ENCODE measurements around the gene PEX1. TPM values are rescaled to one million over a fixed set of nuclear protein-coding genes. Genes with fewer than 3 reads are reported as not detected.
"Not testable (repeated sequence)": the region's sequence is repeated elsewhere in the genome, so short reads cannot be mapped to it uniquely, and the experiment has no call there.

PEX1 gene
- total and polyA plus RNA-seq, 2 experiments from 2014 or later = 22.5 to 25.4 TPM

DNA sequence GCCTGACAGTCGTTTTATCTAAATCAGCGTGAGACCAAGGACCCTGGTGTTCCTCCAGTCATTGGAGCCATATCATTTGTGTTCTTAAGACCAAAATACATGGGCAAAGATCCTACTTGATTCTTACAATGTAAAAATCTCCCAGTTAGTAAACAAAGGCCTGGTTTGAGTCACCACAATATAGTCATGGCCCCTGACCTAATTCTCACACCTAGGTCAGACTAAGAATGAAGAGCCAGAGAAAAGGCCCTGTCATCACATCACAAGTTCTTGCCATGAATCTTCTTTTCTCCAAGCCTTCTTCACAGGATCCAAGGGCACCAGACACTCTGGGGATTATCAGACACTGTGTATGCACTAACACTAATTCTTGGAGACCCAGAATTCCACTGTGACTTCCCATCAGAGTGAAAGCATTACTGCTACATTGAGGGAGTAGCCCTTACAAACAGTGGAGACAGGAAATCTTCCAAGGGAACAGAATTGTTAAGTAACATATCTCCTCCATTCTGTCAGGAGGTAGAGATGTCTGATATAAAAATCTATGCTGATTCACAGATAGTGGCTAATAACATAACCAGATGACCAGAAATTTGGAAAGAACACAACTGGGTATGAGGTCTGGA, 42.9 kb downstream of the PEX1 start:
- peaks cover 21% of the 10 kb centered on the region for H3K36me3 Mint-ChIP-seq (ENCODE audit: low read depth)
- DNase-seq (ENCODE audit: low spot score) (no peak), ATAC-seq (no peak)
- no peaks in the 10 kb centered on the region for H3K4me1 ChIP-seq (ENCODE audit: insufficient read depth)
- no peaks in the 10 kb centered on the region for H3F3A ChIP-seq (replicated peaks; ENCODE audit: low read depth)
- no peaks in the 10 kb centered on the region for H3K79me2 ChIP-seq (replicated peaks; ENCODE audit: insufficient read depth)
- no peaks in the 10 kb centered on the region for H4K20me1 ChIP-seq (replicated peaks; ENCODE audit: insufficient read depth)
- H3K4me2 ChIP-seq = no peak overlapping the region
- H3K4me1 Mint-ChIP-seq = no peaks in the 10 kb centered on the region
- no peaks in the 10 kb centered on the region for H3K27me3 ChIP-seq (ENCODE audit: insufficient read depth)
- no peak overlapping the region for H3K4me3 ChIP-seq
- TF ChIP-seq ZNF114 (CRISPR knock-in tag; IDR thresholded peaks at IDR 0.05) (no peak), ZNF331 (CRISPR knock-in tag; IDR thresholded peaks at IDR 0.05; ENCODE audit: low read depth) (no peak), STAT1 (IDR thresholded peaks at IDR 0.05; ENCODE audit: unreplicated experiment) (no peak), JUNB (IDR thresholded peaks at IDR 0.05; ENCODE audit: unreplicated experiment) (no peak), POLR2AphosphoS5 (IDR thresholded peaks at IDR 0.05; ENCODE audit: low read depth) (no peak)
- TF ChIP-seq, protein P1, sequence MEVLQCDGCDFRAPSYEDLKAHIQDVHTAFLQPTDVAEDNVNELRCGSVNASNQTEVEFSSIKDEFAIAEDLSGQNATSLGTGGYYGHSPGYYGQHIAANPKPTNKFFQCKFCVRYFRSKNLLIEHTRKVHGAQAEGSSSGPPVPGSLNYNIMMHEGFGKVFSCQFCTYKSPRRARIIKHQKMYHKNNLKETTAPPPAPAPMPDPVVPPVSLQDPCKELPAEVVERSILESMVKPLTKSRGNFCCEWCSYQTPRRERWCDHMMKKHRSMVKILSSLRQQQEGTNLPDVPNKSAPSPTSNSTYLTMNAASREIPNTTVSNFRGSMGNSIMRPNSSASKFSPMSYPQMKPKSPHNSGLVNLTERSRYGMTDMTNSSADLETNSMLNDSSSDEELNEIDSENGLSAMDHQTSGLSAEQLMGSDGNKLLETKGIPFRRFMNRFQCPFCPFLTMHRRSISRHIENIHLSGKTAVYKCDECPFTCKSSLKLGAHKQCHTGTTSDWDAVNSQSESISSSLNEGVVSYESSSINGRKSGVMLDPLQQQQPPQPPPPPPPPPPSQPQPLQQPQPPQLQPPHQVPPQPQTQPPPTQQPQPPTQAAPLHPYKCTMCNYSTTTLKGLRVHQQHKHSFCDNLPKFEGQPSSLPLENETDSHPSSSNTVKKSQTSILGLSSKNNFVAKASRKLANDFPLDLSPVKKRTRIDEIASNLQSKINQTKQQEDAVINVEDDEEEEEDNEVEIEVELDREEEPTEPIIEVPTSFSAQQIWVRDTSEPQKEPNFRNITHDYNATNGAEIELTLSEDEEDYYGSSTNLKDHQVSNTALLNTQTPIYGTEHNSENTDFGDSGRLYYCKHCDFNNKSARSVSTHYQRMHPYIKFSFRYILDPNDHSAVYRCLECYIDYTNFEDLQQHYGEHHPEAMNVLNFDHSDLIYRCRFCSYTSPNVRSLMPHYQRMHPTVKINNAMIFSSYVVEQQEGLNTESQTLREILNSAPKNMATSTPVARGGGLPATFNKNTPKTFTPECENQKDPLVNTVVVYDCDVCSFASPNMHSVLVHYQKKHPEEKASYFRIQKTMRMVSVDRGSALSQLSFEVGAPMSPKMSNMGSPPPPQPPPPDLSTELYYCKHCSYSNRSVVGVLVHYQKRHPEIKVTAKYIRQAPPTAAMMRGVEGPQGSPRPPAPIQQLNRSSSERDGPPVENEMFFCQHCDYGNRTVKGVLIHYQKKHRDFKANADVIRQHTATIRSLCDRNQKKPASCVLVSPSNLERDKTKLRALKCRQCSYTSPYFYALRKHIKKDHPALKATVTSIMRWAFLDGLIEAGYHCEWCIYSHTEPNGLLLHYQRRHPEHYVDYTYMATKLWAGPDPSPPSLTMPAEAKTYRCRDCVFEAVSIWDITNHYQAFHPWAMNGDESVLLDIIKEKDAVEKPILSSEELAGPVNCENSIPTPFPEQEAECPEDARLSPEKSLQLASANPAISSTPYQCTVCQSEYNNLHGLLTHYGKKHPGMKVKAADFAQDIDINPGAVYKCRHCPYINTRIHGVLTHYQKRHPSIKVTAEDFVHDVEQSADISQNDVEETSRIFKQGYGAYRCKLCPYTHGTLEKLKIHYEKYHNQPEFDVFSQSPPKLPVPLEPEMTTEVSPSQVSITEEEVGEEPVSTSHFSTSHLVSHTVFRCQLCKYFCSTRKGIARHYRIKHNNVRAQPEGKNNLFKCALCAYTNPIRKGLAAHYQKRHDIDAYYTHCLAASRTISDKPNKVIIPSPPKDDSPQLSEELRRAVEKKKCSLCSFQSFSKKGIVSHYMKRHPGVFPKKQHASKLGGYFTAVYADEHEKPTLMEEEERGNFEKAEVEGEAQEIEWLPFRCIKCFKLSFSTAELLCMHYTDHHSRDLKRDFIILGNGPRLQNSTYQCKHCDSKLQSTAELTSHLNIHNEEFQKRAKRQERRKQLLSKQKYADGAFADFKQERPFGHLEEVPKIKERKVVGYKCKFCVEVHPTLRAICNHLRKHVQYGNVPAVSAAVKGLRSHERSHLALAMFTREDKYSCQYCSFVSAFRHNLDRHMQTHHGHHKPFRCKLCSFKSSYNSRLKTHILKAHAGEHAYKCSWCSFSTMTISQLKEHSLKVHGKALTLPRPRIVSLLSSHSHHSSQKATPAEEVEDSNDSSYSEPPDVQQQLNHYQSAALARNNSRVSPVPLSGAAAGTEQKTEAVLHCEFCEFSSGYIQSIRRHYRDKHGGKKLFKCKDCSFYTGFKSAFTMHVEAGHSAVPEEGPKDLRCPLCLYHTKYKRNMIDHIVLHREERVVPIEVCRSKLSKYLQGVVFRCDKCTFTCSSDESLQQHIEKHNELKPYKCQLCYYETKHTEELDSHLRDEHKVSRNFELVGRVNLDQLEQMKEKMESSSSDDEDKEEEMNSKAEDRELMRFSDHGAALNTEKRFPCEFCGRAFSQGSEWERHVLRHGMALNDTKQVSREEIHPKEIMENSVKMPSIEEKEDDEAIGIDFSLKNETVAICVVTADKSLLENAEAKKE (CRISPR knock-in tag; IDR thresholded peaks at IDR 0.05) = no peak
- TF ChIP-seq, protein P2, sequence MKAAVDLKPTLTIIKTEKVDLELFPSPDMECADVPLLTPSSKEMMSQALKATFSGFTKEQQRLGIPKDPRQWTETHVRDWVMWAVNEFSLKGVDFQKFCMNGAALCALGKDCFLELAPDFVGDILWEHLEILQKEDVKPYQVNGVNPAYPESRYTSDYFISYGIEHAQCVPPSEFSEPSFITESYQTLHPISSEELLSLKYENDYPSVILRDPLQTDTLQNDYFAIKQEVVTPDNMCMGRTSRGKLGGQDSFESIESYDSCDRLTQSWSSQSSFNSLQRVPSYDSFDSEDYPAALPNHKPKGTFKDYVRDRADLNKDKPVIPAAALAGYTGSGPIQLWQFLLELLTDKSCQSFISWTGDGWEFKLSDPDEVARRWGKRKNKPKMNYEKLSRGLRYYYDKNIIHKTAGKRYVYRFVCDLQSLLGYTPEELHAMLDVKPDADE (IDR thresholded peaks at IDR 0.05) = no peak
- TF ChIP-seq, protein P3, sequence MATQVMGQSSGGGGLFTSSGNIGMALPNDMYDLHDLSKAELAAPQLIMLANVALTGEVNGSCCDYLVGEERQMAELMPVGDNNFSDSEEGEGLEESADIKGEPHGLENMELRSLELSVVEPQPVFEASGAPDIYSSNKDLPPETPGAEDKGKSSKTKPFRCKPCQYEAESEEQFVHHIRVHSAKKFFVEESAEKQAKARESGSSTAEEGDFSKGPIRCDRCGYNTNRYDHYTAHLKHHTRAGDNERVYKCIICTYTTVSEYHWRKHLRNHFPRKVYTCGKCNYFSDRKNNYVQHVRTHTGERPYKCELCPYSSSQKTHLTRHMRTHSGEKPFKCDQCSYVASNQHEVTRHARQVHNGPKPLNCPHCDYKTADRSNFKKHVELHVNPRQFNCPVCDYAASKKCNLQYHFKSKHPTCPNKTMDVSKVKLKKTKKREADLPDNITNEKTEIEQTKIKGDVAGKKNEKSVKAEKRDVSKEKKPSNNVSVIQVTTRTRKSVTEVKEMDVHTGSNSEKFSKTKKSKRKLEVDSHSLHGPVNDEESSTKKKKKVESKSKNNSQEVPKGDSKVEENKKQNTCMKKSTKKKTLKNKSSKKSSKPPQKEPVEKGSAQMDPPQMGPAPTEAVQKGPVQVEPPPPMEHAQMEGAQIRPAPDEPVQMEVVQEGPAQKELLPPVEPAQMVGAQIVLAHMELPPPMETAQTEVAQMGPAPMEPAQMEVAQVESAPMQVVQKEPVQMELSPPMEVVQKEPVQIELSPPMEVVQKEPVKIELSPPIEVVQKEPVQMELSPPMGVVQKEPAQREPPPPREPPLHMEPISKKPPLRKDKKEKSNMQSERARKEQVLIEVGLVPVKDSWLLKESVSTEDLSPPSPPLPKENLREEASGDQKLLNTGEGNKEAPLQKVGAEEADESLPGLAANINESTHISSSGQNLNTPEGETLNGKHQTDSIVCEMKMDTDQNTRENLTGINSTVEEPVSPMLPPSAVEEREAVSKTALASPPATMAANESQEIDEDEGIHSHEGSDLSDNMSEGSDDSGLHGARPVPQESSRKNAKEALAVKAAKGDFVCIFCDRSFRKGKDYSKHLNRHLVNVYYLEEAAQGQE (IDR thresholded peaks at IDR 0.05; ENCODE audit: unreplicated experiment) = no peak
- H3K9me3 Mint-ChIP-seq = no peaks in the 10 kb centered on the region
- H3K27ac ChIP-seq (ENCODE audit: low read depth) = no peak overlapping the region
- no peaks in the 10 kb centered on the region for H3K27me3 Mint-ChIP-seq (ENCODE audit: insufficient read depth, low read depth, poor library complexity)
- H2AFZ ChIP-seq = no peak overlapping the region
- peaks cover 10% of the 10 kb centered on the region; the same call in 1 of the 2 replicates for H3K36me3 ChIP-seq (ENCODE audit: insufficient read depth)
- no peak overlapping the region for H3K27ac Mint-ChIP-seq
- no peak overlapping the region for H3K4me3 Mint-ChIP-seq
- H3K9me2 ChIP-seq (ENCODE audit: insufficient read depth) = no peaks in the 10 kb centered on the region

DNA sequence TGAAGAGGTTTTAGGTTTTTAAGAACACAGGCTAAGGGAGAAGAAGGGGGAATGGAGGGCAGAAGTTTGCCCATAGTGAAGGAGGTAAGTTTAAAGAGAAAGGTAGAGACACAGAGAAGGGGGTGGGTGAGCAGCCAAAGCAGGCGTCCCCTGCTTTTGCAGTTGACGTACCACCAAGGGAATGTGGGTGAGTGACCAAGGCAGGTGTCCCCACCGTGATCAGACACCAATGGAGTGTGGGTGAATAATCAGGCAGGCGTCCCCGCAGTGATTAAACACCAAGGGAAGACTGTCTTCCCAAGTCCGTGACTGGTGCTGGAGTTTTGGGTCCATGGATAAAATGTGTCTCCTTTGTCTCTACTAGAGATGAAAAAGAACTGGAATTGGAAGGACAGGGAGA, 44.1 kb downstream of the PEX1 start:
- peaks cover 17% of the 10 kb centered on the region for H3K36me3 Mint-ChIP-seq (ENCODE audit: low read depth)
- H3K4me1 ChIP-seq (ENCODE audit: insufficient read depth); ATAC-seq; H3K27me3 Mint-ChIP-seq (ENCODE audit: insufficient read depth, low read depth, poor library complexity); H3K9me2 ChIP-seq (ENCODE audit: insufficient read depth); DNase-seq (ENCODE audit: low spot score); H3K27me3 ChIP-seq (ENCODE audit: insufficient read depth); H3K4me3 ChIP-seq; H3K79me2 ChIP-seq (replicated peaks; ENCODE audit: insufficient read depth); H3K36me3 ChIP-seq (ENCODE audit: insufficient read depth); H3K27ac Mint-ChIP-seq; H3K27ac ChIP-seq (ENCODE audit: low read depth); H3K4me2 ChIP-seq; H4K20me1 ChIP-seq (replicated peaks; ENCODE audit: insufficient read depth); H3K9me3 Mint-ChIP-seq; H3K4me1 Mint-ChIP-seq; H3F3A ChIP-seq (replicated peaks; ENCODE audit: low read depth); H2AFZ ChIP-seq; H3K4me3 Mint-ChIP-seq: not testable (repeated sequence)

Data from GM23338 (cell line).